WTC11 (cell line): ENCODE measurements around the gene TUBGCP6. TPM values are rescaled to one million over a fixed set of nuclear protein-coding genes. Genes with fewer than 3 reads are reported as not detected.

Experiments
- ATAC-seq: fragments of 200-7000 bp; cut with Tn5 transposase; 2 replicates; pipeline ENCODE4 v1.10.0; 2021; ENCODE audit warnings: mild to moderate bottlenecking, moderate library complexity
- CTCF ChIA-PET: fragments of 300-600 bp; sonication (Branson Sonifier 250); formaldehyde crosslinking; loops from one replicate; lab custom pipeline; 2021; ENCODE audit warnings: antibody characterized with exemption; lab: Charles Lee
- POLR2A ChIA-PET: fragments of 350-600 bp; sonication (Branson Sonifier 250); formaldehyde crosslinking; loops from one replicate; lab custom pipeline; 2021; ENCODE audit warnings: antibody characterized with exemption; lab: Charles Lee
- DNase-seq: peaks from one replicate; pipeline ENCODE4 v3.0.0; 2021; ENCODE audit warnings: low spot score
- H3K27ac Mint-ChIP-seq: 2 replicates; pipeline ENCODE4 v1.8.0; 2021; ENCODE audit warnings: mixed read lengths
- H3K27me3 Mint-ChIP-seq: 2 replicates; pipeline ENCODE4 v1.8.0; 2021; ENCODE audit warnings: low read depth, mild to moderate bottlenecking, moderate library complexity, mixed read lengths
- H3K36me3 Mint-ChIP-seq: 2 replicates; pipeline ENCODE4 v1.8.0; 2021; ENCODE audit warnings: mixed read lengths
- H3K4me1 Mint-ChIP-seq: 2 replicates; pipeline ENCODE4 v1.8.0; 2022; ENCODE audit warnings: mixed read lengths
- H3K4me3 Mint-ChIP-seq: 2 replicates; pipeline ENCODE4 v1.8.0; 2021; ENCODE audit warnings: mild to moderate bottlenecking, moderate library complexity, mixed read lengths
- H3K9me3 Mint-ChIP-seq: 2 replicates; pipeline ENCODE4 v1.8.0; 2021; ENCODE audit warnings: mixed read lengths
- CREB1 ChIP-seq: sonication (generic); formaldehyde crosslinking; IDR thresholded peaks from 2 replicates; pipeline ENCODE4 v1.8.0; 2023; ENCODE audit warnings: mild to moderate bottlenecking, missing genetic modification reagents
- ELF4 ChIP-seq: sonication (generic); formaldehyde crosslinking; IDR thresholded peaks from 2 replicates; pipeline ENCODE4 v1.8.1; 2022; ENCODE audit warnings: low read depth, mild to moderate bottlenecking, moderate library complexity, missing genetic modification reagents
- FOXK1 ChIP-seq: sonication (generic); formaldehyde crosslinking; IDR thresholded peaks from 2 replicates; pipeline ENCODE4 v1.8.0; 2022; ENCODE audit warnings: mild to moderate bottlenecking, moderate library complexity, missing genetic modification reagents
- SP1 ChIP-seq: sonication (generic); formaldehyde crosslinking; conservative IDR thresholded peaks from 2 replicates; pipeline ENCODE4 v1.8.1; 2022; ENCODE audit warnings: missing genetic modification reagents
- ZNF121 ChIP-seq: sonication (generic); formaldehyde crosslinking; IDR thresholded peaks from 2 replicates; pipeline ENCODE4 v1.8.0; 2023; ENCODE audit warnings: missing genetic modification reagents
- ZNF138 ChIP-seq: sonication (generic); formaldehyde crosslinking; conservative IDR thresholded peaks from 2 replicates; pipeline ENCODE4 v1.8.1; 2022; ENCODE audit warnings: mild to moderate bottlenecking, moderate library complexity, missing genetic modification reagents
- ZNF232 ChIP-seq: sonication (generic); formaldehyde crosslinking; IDR thresholded peaks from 2 replicates; pipeline ENCODE4 v1.8.0; 2022; ENCODE audit warnings: mild to moderate bottlenecking, missing genetic modification reagents
- total RNA-seq: library from RNA; stranded (reverse); gene quantifications from 3 replicates; pipeline ENCODE4 v1.2.3, GENCODE V29; 2021
- TF ChIP-seq, protein P1 (sequence below): sonication (generic); formaldehyde crosslinking; conservative IDR thresholded peaks from 2 replicates; pipeline ENCODE4 v1.8.1; 2022; ENCODE audit warnings: mild to moderate bottlenecking, missing genetic modification reagents
- TF ChIP-seq, protein P2 (sequence below): sonication (generic); formaldehyde crosslinking; IDR thresholded peaks from 2 replicates; pipeline ENCODE4 v1.8.0; 2022; ENCODE audit warnings: missing genetic modification reagents
- TF ChIP-seq, protein P3 (sequence below): fragments of 200-600 bp; IDR thresholded peaks from 2 replicates; pipeline ENCODE4 v1.8.0; 2022; ENCODE audit warnings: antibody characterized with exemption
- TF ChIP-seq, protein P4 (sequence below): sonication (generic); formaldehyde crosslinking; IDR thresholded peaks from 2 replicates; pipeline ENCODE4 v1.8.1; 2023; ENCODE audit warnings: mild to moderate bottlenecking, missing genetic modification reagents, moderate library complexity
- TF ChIP-seq, protein P5 (sequence below): sonication (generic); formaldehyde crosslinking; IDR thresholded peaks from 2 replicates; pipeline ENCODE4 v1.8.0; 2023; ENCODE audit warnings: missing genetic modification reagents, mild to moderate bottlenecking, borderline replicate concordance
- TF ChIP-seq, protein P6 (sequence below): fragments of 250-450 bp; sonication (Bioruptor Pico); IDR thresholded peaks from 2 replicates; pipeline ENCODE4 v1.8.0; 2021; ENCODE audit warnings: mild to moderate bottlenecking
- TF ChIP-seq, protein P7 (sequence below): fragments of 250-450 bp; sonication (Bioruptor Pico); IDR thresholded peaks from 2 replicates; pipeline ENCODE4 v1.9.0; 2021; ENCODE audit warnings: mild to moderate bottlenecking, borderline replicate concordance

Gene TUBGCP6
- total RNA-seq, 1 experiment from 2014 or later = 45.4 TPM

DNA sequence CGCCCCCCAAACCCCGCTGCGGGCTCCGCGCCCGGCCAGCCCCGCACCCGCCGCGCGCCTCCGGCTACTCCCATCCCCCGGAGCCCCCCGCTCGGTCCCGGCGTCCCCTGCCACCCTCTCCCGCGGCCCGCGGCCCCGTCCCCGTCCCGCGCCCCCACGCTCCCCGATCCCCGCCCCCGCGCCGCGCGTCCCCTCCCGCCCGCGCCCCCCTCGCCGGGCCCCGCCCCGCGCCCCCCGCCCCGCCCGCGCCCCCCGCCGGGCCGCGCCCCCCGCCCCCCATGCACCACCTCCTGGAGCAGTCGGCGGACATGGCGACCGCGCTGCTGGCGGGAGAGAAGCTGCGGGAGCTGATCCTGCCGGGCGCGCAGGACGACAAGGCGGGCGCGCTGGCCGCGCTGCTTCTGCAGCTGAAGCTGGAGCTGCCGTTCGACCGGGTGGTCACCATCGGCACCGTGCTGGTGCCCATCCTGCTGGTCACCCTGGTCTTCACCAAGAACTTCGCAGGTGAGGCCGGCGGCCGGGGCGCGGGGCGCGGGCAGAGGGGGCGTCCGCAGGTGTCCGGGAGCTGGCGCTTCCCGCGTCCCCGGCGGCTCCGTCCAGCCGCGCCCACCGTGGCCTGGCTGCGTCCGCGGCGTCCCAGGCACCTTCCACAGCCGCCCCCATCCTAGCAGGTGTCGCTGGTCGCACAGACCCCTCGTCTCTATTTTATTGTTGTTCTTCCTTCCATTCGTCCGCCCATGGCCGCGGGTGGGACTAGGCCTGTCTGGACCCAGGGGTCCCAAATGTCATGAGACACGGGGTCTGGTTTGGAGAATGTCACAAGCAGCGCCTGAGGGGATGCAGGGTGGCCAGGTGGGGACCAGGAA lies 74.1 kb downstream of the TUBGCP6 start, which contains the start of gene PANX2:
Gene PANX2 (plus strand): TSS at position 279 of the 866 bp plus-strand sequence. CDS start 0 bp downstream, at position 279.
- Mint-ChIP-seq H3K27ac (no peak within 1 kb of the TSS), H3K27me3 (peaks cover 25% of the 10 kb centered on the region)
- POLR2A ChIA-PET = no interaction called here
- TF ChIP-seq, protein P1, sequence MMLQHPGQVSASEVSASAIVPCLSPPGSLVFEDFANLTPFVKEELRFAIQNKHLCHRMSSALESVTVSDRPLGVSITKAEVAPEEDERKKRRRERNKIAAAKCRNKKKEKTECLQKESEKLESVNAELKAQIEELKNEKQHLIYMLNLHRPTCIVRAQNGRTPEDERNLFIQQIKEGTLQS = no peak
- TF ChIP-seq, protein P2, sequence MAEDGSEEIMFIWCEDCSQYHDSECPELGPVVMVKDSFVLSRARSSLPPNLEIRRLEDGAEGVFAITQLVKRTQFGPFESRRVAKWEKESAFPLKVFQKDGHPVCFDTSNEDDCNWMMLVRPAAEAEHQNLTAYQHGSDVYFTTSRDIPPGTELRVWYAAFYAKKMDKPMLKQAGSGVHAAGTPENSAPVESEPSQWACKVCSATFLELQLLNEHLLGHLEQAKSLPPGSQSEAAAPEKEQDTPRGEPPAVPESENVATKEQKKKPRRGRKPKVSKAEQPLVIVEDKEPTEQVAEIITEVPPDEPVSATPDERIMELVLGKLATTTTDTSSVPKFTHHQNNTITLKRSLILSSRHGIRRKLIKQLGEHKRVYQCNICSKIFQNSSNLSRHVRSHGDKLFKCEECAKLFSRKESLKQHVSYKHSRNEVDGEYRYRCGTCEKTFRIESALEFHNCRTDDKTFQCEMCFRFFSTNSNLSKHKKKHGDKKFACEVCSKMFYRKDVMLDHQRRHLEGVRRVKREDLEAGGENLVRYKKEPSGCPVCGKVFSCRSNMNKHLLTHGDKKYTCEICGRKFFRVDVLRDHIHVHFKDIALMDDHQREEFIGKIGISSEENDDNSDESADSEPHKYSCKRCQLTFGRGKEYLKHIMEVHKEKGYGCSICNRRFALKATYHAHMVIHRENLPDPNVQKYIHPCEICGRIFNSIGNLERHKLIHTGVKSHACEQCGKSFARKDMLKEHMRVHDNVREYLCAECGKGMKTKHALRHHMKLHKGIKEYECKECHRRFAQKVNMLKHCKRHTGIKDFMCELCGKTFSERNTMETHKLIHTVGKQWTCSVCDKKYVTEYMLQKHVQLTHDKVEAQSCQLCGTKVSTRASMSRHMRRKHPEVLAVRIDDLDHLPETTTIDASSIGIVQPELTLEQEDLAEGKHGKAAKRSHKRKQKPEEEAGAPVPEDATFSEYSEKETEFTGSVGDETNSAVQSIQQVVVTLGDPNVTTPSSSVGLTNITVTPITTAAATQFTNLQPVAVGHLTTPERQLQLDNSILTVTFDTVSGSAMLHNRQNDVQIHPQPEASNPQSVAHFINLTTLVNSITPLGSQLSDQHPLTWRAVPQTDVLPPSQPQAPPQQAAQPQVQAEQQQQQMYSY (CRISPR knock-in tag) = peak; percentile 33; the same call in 1 of the 2 replicates
- TF ChIP-seq, all 79 proteins: peak for 1
- DNase-seq (peak; percentile 44), ATAC-seq (peak; percentile 33)
- no peaks in the 10 kb centered on the region for H3K36me3 Mint-ChIP-seq
- peaks cover 3% of the 10 kb centered on the region; the same call in 1 of the 2 replicates for H3K4me1 Mint-ChIP-seq
- H3K4me3 Mint-ChIP-seq = peak within 1 kb of the TSS; percentile 80
- CTCF ChIA-PET = interaction anchor here (0.8 to 1.5 kb wide), 6 partner anchors 19 to 140 kb away, joined by 3 to 8 read pairs (median 4); no protein-coding TSS in a partner anchor
- no peaks in the 10 kb centered on the region for H3K9me3 Mint-ChIP-seq

DNA sequence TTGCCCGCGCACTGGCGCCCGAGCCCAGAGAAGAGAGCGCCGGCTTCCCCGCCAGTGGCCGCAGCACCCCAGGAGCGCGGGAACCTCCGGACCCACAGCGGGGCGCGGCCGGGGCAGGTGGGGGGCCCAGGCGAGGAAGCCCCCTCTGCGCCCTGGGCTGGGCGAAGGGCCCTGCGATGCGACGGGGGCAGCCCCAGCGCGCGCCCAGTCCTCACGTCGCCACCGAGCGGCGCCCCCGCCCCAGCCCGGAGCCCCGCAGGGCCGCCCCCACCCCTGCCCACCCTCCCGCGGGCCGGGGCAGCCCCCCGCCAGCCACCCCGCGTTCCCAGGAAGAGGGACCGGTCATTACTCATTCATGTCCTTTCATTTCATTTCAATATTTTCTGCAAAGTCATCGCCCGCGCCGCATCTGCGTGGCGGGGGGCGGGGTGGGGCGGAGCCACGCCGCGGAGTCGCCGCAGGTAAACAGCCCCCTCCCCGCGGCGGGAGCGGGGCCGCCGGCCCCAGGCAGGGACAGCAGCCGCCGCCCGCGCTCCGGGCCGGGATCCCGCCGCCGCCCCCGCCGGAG lies 75.0 kb downstream of the TUBGCP6 start:
- no peak for DNase-seq
- peak; percentile 35 for ATAC-seq
- TF ChIP-seq ZNF138 (no peak), CREB1 (no peak), ELF4 (CRISPR knock-in tag) (no peak), ZNF121 (CRISPR knock-in tag) (no peak), SP1 (peak; percentile 26; the same call in 1 of the 2 replicates), FOXK1 (peak; percentile 73; the same call in 1 of the 2 replicates), ZNF232 (no peak)
- TF ChIP-seq, protein P3, sequence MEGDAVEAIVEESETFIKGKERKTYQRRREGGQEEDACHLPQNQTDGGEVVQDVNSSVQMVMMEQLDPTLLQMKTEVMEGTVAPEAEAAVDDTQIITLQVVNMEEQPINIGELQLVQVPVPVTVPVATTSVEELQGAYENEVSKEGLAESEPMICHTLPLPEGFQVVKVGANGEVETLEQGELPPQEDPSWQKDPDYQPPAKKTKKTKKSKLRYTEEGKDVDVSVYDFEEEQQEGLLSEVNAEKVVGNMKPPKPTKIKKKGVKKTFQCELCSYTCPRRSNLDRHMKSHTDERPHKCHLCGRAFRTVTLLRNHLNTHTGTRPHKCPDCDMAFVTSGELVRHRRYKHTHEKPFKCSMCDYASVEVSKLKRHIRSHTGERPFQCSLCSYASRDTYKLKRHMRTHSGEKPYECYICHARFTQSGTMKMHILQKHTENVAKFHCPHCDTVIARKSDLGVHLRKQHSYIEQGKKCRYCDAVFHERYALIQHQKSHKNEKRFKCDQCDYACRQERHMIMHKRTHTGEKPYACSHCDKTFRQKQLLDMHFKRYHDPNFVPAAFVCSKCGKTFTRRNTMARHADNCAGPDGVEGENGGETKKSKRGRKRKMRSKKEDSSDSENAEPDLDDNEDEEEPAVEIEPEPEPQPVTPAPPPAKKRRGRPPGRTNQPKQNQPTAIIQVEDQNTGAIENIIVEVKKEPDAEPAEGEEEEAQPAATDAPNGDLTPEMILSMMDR = no peak
- TF ChIP-seq, protein P4, sequence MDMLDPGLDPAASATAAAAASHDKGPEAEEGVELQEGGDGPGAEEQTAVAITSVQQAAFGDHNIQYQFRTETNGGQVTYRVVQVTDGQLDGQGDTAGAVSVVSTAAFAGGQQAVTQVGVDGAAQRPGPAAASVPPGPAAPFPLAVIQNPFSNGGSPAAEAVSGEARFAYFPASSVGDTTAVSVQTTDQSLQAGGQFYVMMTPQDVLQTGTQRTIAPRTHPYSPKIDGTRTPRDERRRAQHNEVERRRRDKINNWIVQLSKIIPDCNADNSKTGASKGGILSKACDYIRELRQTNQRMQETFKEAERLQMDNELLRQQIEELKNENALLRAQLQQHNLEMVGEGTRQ (CRISPR knock-in tag) = no peak
- TF ChIP-seq, protein P5, sequence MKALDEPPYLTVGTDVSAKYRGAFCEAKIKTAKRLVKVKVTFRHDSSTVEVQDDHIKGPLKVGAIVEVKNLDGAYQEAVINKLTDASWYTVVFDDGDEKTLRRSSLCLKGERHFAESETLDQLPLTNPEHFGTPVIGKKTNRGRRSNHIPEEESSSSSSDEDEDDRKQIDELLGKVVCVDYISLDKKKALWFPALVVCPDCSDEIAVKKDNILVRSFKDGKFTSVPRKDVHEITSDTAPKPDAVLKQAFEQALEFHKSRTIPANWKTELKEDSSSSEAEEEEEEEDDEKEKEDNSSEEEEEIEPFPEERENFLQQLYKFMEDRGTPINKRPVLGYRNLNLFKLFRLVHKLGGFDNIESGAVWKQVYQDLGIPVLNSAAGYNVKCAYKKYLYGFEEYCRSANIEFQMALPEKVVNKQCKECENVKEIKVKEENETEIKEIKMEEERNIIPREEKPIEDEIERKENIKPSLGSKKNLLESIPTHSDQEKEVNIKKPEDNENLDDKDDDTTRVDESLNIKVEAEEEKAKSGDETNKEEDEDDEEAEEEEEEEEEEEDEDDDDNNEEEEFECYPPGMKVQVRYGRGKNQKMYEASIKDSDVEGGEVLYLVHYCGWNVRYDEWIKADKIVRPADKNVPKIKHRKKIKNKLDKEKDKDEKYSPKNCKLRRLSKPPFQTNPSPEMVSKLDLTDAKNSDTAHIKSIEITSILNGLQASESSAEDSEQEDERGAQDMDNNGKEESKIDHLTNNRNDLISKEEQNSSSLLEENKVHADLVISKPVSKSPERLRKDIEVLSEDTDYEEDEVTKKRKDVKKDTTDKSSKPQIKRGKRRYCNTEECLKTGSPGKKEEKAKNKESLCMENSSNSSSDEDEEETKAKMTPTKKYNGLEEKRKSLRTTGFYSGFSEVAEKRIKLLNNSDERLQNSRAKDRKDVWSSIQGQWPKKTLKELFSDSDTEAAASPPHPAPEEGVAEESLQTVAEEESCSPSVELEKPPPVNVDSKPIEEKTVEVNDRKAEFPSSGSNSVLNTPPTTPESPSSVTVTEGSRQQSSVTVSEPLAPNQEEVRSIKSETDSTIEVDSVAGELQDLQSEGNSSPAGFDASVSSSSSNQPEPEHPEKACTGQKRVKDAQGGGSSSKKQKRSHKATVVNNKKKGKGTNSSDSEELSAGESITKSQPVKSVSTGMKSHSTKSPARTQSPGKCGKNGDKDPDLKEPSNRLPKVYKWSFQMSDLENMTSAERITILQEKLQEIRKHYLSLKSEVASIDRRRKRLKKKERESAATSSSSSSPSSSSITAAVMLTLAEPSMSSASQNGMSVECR (CRISPR knock-in tag) = no peak
- TF ChIP-seq, protein P6, sequence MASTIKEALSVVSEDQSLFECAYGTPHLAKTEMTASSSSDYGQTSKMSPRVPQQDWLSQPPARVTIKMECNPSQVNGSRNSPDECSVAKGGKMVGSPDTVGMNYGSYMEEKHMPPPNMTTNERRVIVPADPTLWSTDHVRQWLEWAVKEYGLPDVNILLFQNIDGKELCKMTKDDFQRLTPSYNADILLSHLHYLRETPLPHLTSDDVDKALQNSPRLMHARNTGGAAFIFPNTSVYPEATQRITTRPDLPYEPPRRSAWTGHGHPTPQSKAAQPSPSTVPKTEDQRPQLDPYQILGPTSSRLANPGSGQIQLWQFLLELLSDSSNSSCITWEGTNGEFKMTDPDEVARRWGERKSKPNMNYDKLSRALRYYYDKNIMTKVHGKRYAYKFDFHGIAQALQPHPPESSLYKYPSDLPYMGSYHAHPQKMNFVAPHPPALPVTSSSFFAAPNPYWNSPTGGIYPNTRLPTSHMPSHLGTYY (CRISPR knock-in tag) = no peak
- TF ChIP-seq, protein P7, sequence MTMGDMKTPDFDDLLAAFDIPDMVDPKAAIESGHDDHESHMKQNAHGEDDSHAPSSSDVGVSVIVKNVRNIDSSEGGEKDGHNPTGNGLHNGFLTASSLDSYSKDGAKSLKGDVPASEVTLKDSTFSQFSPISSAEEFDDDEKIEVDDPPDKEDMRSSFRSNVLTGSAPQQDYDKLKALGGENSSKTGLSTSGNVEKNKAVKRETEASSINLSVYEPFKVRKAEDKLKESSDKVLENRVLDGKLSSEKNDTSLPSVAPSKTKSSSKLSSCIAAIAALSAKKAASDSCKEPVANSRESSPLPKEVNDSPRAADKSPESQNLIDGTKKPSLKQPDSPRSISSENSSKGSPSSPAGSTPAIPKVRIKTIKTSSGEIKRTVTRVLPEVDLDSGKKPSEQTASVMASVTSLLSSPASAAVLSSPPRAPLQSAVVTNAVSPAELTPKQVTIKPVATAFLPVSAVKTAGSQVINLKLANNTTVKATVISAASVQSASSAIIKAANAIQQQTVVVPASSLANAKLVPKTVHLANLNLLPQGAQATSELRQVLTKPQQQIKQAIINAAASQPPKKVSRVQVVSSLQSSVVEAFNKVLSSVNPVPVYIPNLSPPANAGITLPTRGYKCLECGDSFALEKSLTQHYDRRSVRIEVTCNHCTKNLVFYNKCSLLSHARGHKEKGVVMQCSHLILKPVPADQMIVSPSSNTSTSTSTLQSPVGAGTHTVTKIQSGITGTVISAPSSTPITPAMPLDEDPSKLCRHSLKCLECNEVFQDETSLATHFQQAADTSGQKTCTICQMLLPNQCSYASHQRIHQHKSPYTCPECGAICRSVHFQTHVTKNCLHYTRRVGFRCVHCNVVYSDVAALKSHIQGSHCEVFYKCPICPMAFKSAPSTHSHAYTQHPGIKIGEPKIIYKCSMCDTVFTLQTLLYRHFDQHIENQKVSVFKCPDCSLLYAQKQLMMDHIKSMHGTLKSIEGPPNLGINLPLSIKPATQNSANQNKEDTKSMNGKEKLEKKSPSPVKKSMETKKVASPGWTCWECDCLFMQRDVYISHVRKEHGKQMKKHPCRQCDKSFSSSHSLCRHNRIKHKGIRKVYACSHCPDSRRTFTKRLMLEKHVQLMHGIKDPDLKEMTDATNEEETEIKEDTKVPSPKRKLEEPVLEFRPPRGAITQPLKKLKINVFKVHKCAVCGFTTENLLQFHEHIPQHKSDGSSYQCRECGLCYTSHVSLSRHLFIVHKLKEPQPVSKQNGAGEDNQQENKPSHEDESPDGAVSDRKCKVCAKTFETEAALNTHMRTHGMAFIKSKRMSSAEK (CRISPR knock-in tag) = no peak
- peak overlapping the region; percentile 52 for H3K4me3 Mint-ChIP-seq
- H3K27ac Mint-ChIP-seq = no peak overlapping the region
- POLR2A ChIA-PET = no interaction called here
- H3K27me3 Mint-ChIP-seq = peaks cover 25% of the 10 kb centered on the region
- H3K9me3 Mint-ChIP-seq = no peaks in the 10 kb centered on the region
- H3K36me3 Mint-ChIP-seq = no peaks in the 10 kb centered on the region
- H3K4me1 Mint-ChIP-seq = peaks cover 3% of the 10 kb centered on the region; the same call in 1 of the 2 replicates
- CTCF ChIA-PET = interaction anchor here (1.5 kb wide), 1 partner anchor 67 kb away, joined by 7 read pairs; no protein-coding TSS in a partner anchor
